ENCODE data around the gene HNRNPA3.
A peak's percentile ranks its signal among the peaks of the same experiment; 100 is the strongest.

- TF ChIP-seq CTCF (conservative IDR thresholded peaks at IDR 0.05; ENCODE audit: low read depth in 2 of 2) (0 out of 4 replicates have a peak, but pooled peaks have one; percentile 18 to 20), POLR2AphosphoS5 (IDR thresholded peaks at IDR 0.05; ENCODE audit: low read depth) (peak; percentile 73), EZH2phosphoT487 (IDR thresholded peaks at IDR 0.05; ENCODE audit: unreplicated experiment) (no peak)
These were observed at the start of gene HNRNPA3 for GRCh38 chr2:177212106-177212890.
